GM21367 (cell line): ENCODE results near the gene KRTAP10-10.
"Not testable (repeated sequence)": the region's sequence is repeated elsewhere in the genome, so short reads cannot be mapped to it uniquely, and the experiment has no call there.

Source experiments
- ATAC-seq: cut with Tn5 transposase; IDR thresholded peaks from one replicate; pipeline ENCODE4 v1.9.1; 2021; ENCODE audit not compliant: unreplicated experiment

Gene KRTAP10-10

GRCh38 chr21:44637018-44637850 lies at the start of gene KRTAP10-10:
KRTAP10-10 (plus strand) TSS chr21:44637356; CDS start chr21:44637418, 62 bp downstream.
- no peak for ATAC-seq

GRCh38 chr21:44589094-44589493 lies 48.1 kb upstream of the KRTAP10-10 start:
- no peak for ATAC-seq

- ATAC-seq: no peak
These were observed 47.4 kb upstream of the KRTAP10-10 start for GRCh38 chr21:44589586-44590305.

- ATAC-seq: no peak
These were observed 46.8 kb upstream of the KRTAP10-10 start for GRCh38 chr21:44590311-44590721.

- not testable (repeated sequence) for ATAC-seq
These were observed 46.0 kb upstream of the KRTAP10-10 start for GRCh38 chr21:44590897-44591800.

GRCh38 chr21:44591801-44592130 lies 45.4 kb upstream of the KRTAP10-10 start:
- ATAC-seq: not testable (repeated sequence)

- ATAC-seq: no peak
These were observed 44.5 kb upstream of the KRTAP10-10 start, which contains the start of gene KRTAP10-6 for GRCh38 chr21:44592446-44593311. KRTAP10-6 (minus strand) TSS chr21:44592505; CDS start chr21:44592484, 21 bp downstream.

- no peak for ATAC-seq
These were observed 43.4 kb upstream of the KRTAP10-10 start for GRCh38 chr21:44593598-44594405.

GRCh38 chr21:44594406-44594916 lies 42.7 kb upstream of the KRTAP10-10 start:
- ATAC-seq: no peak

GRCh38 chr21:44595524-44595923 lies 41.6 kb upstream of the KRTAP10-10 start:
- no peak for ATAC-seq

GRCh38 chr21:44596068-44596725 lies 41.0 kb upstream of the KRTAP10-10 start:
- ATAC-seq: no peak

- no peak for ATAC-seq
These were observed 39.1 kb upstream of the KRTAP10-10 start for GRCh38 chr21:44598061-44598460.

- ATAC-seq: no peak
These were observed 37.7 kb upstream of the KRTAP10-10 start for GRCh38 chr21:44599264-44600029.

- not testable (repeated sequence) for ATAC-seq
These were observed 36.8 kb upstream of the KRTAP10-10 start, which contains the start of gene KRTAP10-7 for GRCh38 chr21:44600118-44600978. KRTAP10-7 (plus strand) TSS chr21:44600597; CDS start chr21:44600622, 25 bp downstream.

- not testable (repeated sequence) for ATAC-seq
These were observed 36.1 kb upstream of the KRTAP10-10 start for GRCh38 chr21:44601091-44601490.

GRCh38 chr21:44601596-44602462 lies 35.3 kb upstream of the KRTAP10-10 start:
- no peak for ATAC-seq
